Adrenal gland (tissue), 5 donors: ENCODE data around the gene CNDP1.

ENCODE experiments used
- POLR2A ChIP-seq, 2 donors: fragments of 450-650 bp; IDR thresholded peaks; one replicate each; pipeline ENCODE4 v1.6.1; 2017; ENCODE audit warnings: antibody characterized with exemption in 2 of 2, mild to moderate bottlenecking in 2 of 2, moderate library complexity in 1 of 2
- TF ChIP-seq, protein P1 (sequence below), 6 experiments: fragments of 450-650 bp in 4 of 6; fragments of 200-600 bp in 2 of 6; sonication (generic) in 1 of 6; IDR thresholded peaks; 1 replicate in 5 of 6; 2 replicates in 1 of 6; pipeline versions ENCODE4 v1.5.1 to v1.8.0; 2016 to 2021; ENCODE audit warnings: antibody characterized with exemption in 6 of 6, mild to moderate bottlenecking in 2 of 6, moderate library complexity in 1 of 6
- donor health status: DM: no; HTN: no; CAD: no.

DNA sequence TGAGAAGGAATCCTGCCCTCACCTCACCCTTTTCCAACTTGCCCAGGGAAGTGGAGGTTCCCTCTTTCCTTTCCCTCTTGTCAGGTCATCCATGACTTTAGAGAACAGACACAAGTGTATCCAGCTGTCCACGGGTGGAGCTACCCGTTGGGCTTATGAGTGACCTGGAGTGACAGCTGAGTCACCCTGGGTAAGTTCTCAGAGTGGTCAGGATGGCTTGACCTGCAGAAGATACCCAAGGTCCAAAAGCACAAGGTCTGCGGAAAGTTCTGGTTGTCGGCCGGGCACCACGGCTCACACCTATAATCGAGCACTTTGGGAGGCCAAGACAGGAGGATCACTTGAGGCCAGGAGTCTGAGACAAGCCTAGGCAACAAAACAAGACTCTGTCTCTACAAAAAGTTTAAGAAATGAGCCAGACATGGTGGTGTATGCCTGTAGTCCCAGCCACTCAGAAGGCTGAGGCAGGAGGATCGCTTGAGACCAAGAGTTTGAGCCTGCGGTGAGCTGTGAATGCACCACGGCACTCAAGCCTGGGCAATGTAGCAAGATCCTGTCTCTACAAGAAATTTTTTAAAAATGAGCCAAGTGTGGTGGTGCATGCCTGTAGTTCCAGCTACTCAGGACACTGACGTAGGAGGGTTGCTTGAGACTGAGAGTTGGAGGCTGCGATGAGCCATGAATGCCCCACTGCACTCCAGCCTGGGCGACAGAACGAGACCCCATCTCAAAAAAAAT is 14.0 kb upstream of the CNDP1 start:
- TF ChIP-seq, protein P1, sequence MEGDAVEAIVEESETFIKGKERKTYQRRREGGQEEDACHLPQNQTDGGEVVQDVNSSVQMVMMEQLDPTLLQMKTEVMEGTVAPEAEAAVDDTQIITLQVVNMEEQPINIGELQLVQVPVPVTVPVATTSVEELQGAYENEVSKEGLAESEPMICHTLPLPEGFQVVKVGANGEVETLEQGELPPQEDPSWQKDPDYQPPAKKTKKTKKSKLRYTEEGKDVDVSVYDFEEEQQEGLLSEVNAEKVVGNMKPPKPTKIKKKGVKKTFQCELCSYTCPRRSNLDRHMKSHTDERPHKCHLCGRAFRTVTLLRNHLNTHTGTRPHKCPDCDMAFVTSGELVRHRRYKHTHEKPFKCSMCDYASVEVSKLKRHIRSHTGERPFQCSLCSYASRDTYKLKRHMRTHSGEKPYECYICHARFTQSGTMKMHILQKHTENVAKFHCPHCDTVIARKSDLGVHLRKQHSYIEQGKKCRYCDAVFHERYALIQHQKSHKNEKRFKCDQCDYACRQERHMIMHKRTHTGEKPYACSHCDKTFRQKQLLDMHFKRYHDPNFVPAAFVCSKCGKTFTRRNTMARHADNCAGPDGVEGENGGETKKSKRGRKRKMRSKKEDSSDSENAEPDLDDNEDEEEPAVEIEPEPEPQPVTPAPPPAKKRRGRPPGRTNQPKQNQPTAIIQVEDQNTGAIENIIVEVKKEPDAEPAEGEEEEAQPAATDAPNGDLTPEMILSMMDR (IDR thresholded peaks at IDR 0.05) = no peak
- TF ChIP-seq POLR2A (IDR thresholded peaks at IDR 0.05) = no peak
